ENCODE data around the gene MED8.
A peak's percentile ranks its signal among the peaks of the same experiment; 100 is the strongest.

MED8 gene, protein sequence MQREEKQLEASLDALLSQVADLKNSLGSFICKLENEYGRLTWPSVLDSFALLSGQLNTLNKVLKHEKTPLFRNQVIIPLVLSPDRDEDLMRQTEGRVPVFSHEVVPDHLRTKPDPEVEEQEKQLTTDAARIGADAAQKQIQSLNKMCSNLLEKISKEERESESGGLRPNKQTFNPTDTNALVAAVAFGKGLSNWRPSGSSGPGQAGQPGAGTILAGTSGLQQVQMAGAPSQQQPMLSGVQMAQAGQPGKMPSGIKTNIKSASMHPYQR

DNA sequence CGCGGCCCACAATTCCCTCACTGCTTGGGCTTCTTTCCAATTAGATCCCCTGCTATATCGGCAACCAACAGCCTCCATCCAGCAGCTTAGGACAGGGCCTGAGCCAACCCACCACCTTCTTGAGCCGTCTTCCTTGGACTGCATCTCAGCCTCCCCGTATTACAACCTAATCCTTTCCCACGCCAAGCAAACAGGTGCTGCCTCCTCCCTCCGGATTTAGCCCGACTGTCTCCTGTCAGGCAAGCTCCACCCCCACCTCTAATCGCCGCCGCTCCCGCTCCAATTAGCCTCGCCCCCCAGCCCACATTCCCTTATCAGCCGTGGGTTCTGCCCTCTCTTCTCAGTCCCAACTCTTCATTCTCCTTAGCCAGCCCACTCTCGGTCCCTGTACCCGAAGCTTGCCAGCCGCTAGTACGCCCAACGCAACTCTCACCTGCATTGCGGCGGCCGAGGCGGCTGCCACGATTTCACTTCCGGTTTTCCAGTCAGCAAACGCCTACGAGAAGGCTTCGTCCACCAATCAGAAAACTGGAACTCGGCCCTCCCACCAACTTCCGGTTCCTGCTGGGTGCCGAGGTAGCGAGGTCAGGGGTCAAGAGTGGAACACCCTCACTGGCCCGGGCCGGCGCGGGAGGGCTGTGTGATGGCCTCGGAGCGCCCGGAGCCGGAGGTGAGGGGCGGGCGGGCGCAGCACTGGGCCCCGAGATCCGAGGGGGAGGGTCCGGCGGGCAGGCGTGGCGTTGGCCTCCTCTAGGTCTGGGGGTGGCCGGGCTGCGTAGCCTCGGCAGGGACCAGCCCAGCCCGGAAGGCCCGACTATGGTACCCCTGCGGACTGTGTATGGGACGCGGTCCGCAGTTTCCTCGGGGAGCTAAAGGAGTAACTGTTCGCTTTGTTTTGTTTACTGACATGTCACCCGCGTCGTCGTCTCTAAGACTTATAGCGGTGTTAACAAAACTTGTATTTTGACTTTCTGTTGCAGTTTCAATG lies at the start of gene MED8, which contains the start of gene SZT2:
Gene MED8 (minus strand): TSS at position 475 of the 988 bp plus-strand sequence. CDS start 36 bp downstream, at position 439.
Gene SZT2 (plus strand): TSS at position 574 of the 988 bp plus-strand sequence. CDS start 70 bp downstream, at position 644.
- Histone ChIP-seq H3K4me3 (ENCODE audit: low read depth in 1 of 2, low read length in 2 of 2) (peak within 1 kb of the TSS; percentile 92 to 98), H3K27me3 (ENCODE audit: low read depth, low read length) (no peaks in the 10 kb centered on the region), H3K27ac (ENCODE audit: low read length) (peak within 1 kb of the TSS; percentile 91), H3K9me3 (ENCODE audit: control insufficient read depth in 1 of 2, low read length in 2 of 2) (no peaks in the 10 kb centered on the region), H3K36me3 (ENCODE audit: control insufficient read depth in 1 of 2, insufficient read depth in 2 of 2, low read length in 2 of 2) (peaks cover 28 to 30% of the 10 kb centered on the region in 2 donors), H3K4me1 (ENCODE audit: control insufficient read depth in 1 of 2, insufficient read depth in 2 of 2, low read length in 2 of 2) (peaks cover 9 to 29% of the 10 kb centered on the region in 2 donors)

DNA sequence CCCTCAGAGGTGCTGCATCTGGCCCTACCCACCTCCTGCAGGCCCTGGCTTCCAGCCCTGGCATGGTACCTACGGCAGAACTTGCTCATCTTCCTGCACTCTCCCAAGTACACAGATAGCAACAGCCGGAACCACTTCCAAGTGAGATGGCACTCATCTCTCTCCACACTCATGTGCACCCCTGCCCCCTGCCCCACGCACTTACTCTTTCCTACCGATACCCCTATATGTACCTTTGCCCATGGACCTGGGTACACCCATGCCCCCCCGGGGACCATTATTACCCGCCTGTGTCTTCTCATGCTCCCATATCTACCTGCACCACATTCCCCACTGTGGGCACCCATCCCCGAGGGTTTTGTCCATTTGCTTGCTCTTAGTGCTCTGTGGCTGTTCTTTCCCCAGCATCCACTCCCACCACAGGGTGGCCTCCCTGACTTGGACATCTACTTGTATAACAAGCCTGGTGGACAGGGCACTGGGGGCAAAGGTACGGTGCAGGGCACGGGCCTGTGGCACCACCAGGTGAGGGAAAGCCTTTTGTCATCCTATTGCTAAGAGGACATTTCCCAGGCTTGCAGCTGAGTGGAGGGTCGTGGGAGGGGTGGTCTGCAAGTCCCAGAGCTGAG lies 49.5 kb upstream of the MED8 start:
- no peak overlapping the region for H3K4me3 ChIP-seq (ENCODE audit: low read depth in 1 of 2, low read length in 2 of 2)
- no peak overlapping the region for H3K27ac ChIP-seq (ENCODE audit: low read length)

DNA sequence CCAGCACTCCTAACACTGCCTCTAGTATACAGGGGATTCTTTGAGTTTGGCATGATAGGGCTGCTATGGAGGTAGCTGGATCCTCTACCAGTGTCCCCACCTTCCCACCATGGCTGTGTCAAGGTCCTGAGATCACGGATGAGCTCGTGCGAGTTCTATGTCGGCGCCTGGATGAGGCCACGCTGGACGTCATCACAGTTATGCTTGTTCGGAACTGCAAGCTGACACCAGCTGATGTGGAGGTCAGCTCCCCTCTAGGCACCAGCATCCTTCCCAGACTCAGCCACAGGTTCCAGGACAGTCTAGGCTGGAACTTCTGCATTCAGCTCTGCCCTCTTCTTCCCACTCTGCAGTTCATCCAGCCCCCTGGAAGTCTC lies 49.0 kb upstream of the MED8 start:
- H3K4me3 ChIP-seq (ENCODE audit: low read depth in 1 of 2, low read length in 2 of 2), result no peak overlapping the region
- H3K27me3 ChIP-seq (ENCODE audit: low read depth, low read length), result no peaks in the 10 kb centered on the region
- H3K9me3 ChIP-seq (ENCODE audit: control insufficient read depth in 1 of 2, low read length in 2 of 2), result no peaks in the 10 kb centered on the region
- no peak overlapping the region for H3K27ac ChIP-seq (ENCODE audit: low read length)
- H3K4me1 ChIP-seq (ENCODE audit: control insufficient read depth in 1 of 2, insufficient read depth in 2 of 2, low read length in 2 of 2), result no peaks in the 10 kb centered on the region
- H3K36me3 ChIP-seq (ENCODE audit: control insufficient read depth in 1 of 2, insufficient read depth in 2 of 2, low read length in 2 of 2), result peaks cover 53 to 68% of the 10 kb centered on the region in 2 donors

More for the DNA sequence above, 49.5 kb upstream of the MED8 start:
- Histone ChIP-seq H3K36me3 (ENCODE audit: control insufficient read depth in 1 of 2, insufficient read depth in 2 of 2, low read length in 2 of 2) (peaks cover 53 to 68% of the 10 kb centered on the region in 2 donors), H3K9me3 (ENCODE audit: control insufficient read depth in 1 of 2, low read length in 2 of 2) (no peaks in the 10 kb centered on the region), H3K27me3 (ENCODE audit: low read depth, low read length) (no peaks in the 10 kb centered on the region), H3K4me1 (ENCODE audit: control insufficient read depth in 1 of 2, insufficient read depth in 2 of 2, low read length in 2 of 2) (no peaks in the 10 kb centered on the region)

DNA sequence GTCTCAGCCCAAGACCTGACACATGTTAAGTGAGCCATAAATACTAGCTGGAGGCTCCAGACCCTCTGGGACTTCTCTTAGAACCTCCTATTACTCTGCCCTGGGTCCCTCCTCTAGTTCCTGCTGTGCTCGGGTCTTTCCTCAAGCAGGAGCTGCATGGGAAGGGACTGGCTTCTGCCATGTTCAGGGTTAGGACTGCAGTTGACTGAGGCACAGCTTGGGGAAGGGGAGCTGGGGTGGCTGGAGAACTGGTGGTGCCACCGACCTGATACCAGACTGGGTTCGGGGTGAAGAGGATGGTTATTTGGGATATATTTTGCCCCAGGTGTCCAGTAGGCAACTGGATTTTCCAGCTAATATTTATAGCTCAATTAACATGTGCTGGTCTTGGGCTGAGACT lies 48.4 kb upstream of the MED8 start:
- H3K27me3 ChIP-seq (ENCODE audit: low read depth, low read length), result no peaks in the 10 kb centered on the region
- H3K27ac ChIP-seq (ENCODE audit: low read length), result no peak overlapping the region
- H3K36me3 ChIP-seq (ENCODE audit: control insufficient read depth in 1 of 2, insufficient read depth in 2 of 2, low read length in 2 of 2), result peaks cover 51 to 68% of the 10 kb centered on the region in 2 donors
- H3K4me3 ChIP-seq (ENCODE audit: low read depth in 1 of 2, low read length in 2 of 2), result no peak overlapping the region
- H3K9me3 ChIP-seq (ENCODE audit: control insufficient read depth in 1 of 2, low read length in 2 of 2), result no peaks in the 10 kb centered on the region
- no peaks in the 10 kb centered on the region for H3K4me1 ChIP-seq (ENCODE audit: control insufficient read depth in 1 of 2, insufficient read depth in 2 of 2, low read length in 2 of 2)

DNA sequence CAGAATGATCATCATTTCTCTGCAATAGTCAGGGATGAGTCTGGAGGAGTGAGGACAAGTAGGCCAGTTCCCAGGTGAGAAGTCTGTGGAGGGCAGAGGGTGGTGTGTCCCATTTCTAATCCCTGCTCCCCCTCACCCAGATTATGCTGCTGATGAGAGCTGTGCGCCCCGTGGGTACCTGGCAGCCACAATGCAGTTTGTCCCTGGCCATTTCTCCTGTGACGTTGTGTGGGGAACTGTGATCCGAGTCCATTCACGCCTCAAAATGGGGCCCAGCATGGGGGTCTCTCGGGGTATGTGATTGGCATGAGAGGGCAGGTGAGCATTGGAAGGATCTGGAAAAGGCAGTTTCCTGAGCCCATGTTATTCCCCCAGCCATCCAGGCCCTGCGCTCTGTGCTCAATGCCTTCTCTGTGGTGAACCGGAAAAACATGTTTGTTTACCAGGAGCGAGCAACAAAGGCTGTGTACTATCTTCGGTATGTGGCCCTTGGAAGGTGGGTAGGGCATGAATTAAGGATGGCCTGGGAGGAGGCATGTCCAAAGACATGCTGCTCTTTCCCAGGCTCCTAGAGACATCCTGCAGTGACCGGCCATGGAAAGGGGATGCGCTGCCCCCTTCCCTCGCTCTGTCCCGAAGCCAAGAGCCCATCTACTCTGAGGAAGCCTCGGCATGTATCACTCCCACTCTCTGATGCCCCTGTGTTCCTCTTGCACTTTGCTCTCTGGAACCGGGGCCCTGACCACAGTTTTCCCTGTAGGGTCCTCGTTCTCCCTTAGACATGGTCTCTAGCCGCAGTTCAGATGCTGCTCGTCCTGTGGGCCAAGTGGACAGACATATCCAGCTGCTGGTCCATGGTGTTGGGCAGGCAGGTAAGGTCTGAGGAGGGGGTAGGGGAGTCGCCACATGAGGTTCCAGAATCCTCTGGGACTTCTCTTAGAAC lies 47.7 kb upstream of the MED8 start:
- Histone ChIP-seq H3K4me3 (ENCODE audit: low read depth in 1 of 2, low read length in 2 of 2) (no peak overlapping the region), H3K9me3 (ENCODE audit: control insufficient read depth in 1 of 2, low read length in 2 of 2) (no peaks in the 10 kb centered on the region), H3K27ac (ENCODE audit: low read length) (no peak overlapping the region), H3K27me3 (ENCODE audit: low read depth, low read length) (no peaks in the 10 kb centered on the region), H3K36me3 (ENCODE audit: control insufficient read depth in 1 of 2, insufficient read depth in 2 of 2, low read length in 2 of 2) (peaks cover 55 to 68% of the 10 kb centered on the region in 2 donors), H3K4me1 (ENCODE audit: control insufficient read depth in 1 of 2, insufficient read depth in 2 of 2, low read length in 2 of 2) (no peaks in the 10 kb centered on the region)

DNA sequence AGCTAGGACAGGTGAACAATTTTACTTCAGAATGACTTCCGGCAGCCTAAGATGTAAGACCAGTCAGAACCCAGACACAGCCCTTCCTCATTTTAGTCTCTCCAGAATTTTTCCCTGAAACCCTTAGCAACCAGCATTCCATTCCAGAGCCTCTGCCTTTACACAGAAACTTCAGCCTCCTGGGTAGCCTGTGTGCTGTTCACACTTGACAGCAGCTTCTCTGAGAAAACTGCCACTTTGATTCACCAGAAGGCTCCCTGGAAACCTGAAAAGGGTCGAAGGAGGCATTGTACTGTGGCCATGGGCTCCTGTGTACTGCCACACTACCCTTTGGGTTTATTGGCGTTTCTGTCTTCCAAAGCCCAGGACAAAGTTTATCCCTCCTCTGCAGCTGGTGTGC lies 46.8 kb upstream of the MED8 start:
- Histone ChIP-seq H3K4me3 (ENCODE audit: low read depth in 1 of 2, low read length in 2 of 2) (no peak overlapping the region), H3K27me3 (ENCODE audit: low read depth, low read length) (no peaks in the 10 kb centered on the region), H3K36me3 (ENCODE audit: control insufficient read depth in 1 of 2, insufficient read depth in 2 of 2, low read length in 2 of 2) (peaks cover 60 to 68% of the 10 kb centered on the region in 2 donors), H3K27ac (ENCODE audit: low read length) (no peak overlapping the region), H3K4me1 (ENCODE audit: control insufficient read depth in 1 of 2, insufficient read depth in 2 of 2, low read length in 2 of 2) (no peaks in the 10 kb centered on the region), H3K9me3 (ENCODE audit: control insufficient read depth in 1 of 2, low read length in 2 of 2) (no peaks in the 10 kb centered on the region)

DNA sequence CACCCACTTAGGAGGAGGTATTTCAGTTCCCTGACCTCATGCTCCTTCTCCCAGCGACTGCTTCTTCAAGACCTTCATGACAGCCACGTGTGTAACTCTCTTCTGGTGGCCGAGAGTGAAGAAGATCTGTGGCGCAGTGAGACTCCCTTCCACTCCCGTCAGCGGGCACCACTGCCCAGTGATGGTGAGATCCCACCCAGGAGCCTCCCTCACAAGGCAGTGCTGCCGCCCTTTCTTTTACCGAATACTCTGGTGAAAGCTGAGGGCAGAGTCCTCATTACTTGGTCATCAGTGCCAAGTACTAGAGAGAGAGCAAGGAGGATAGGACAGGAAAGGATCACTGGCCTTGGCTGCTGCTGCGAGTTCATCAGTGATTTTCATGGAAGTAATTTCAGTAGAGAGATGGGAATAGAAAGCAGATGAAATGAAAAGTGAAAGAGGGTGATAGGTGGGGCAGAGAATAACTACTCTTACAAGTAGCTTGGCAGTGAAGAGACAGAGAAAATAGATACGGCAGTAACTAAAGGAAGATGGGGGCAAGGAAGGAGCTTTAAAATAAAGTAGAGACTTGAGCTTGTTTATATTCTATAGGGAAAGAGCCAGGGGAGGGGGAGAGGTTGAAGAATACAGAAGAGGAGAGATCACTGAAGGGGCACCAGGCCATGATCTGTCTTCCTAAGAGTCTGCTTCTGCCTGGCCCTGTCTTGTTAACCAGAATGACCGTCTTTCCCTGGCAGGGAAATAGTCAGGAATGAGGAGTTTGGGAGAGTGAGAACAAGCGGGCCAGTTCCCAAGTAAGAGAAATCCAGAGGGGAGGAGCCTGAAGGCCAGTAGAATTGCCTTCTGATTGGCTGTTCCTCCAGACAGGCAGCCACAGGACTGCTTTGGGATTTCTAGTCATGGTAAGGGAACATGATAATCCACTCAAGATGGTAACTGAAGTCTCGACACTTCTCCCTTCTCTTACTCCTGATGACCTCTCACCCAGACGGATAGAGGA lies 45.8 kb upstream of the MED8 start:
- peak overlapping the region; percentile 58 for H3K27ac ChIP-seq (ENCODE audit: low read length)
- peaks cover 60 to 68% of the 10 kb centered on the region in 2 donors for H3K36me3 ChIP-seq (ENCODE audit: control insufficient read depth in 1 of 2, insufficient read depth in 2 of 2, low read length in 2 of 2)
- no peak overlapping the region for H3K4me3 ChIP-seq (ENCODE audit: low read depth in 1 of 2, low read length in 2 of 2)
- no peaks in the 10 kb centered on the region for H3K27me3 ChIP-seq (ENCODE audit: low read depth, low read length)
- no peaks in the 10 kb centered on the region for H3K9me3 ChIP-seq (ENCODE audit: control insufficient read depth in 1 of 2, low read length in 2 of 2)
- no peaks in the 10 kb centered on the region for H3K4me1 ChIP-seq (ENCODE audit: control insufficient read depth in 1 of 2, insufficient read depth in 2 of 2, low read length in 2 of 2)

DNA sequence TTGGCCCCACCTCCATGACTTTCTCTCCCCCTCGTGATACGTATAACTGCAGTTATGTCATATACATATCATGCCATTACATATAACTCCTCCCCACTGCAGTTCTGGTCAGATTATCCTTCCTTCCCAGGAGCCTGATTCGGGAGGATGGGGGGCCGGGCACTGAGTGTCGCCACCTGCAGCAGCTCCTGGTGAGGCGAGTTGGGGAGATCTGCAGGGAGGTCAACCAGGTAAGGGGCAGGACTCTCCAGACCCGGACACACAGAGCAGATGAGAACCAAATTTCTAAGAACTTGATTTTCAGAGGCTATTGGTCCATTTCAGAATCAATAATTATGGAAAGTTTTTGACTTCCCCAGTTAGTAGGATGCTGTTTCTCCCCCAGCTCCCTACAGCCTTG lies 44.7 kb upstream of the MED8 start:
- Histone ChIP-seq H3K4me3 (ENCODE audit: low read depth in 1 of 2, low read length in 2 of 2) (no peak overlapping the region), H3K27me3 (ENCODE audit: low read depth, low read length) (no peaks in the 10 kb centered on the region), H3K4me1 (ENCODE audit: control insufficient read depth in 1 of 2, insufficient read depth in 2 of 2, low read length in 2 of 2) (no peaks in the 10 kb centered on the region), H3K36me3 (ENCODE audit: control insufficient read depth in 1 of 2, insufficient read depth in 2 of 2, low read length in 2 of 2) (peaks cover 60 to 68% of the 10 kb centered on the region in 2 donors), H3K9me3 (ENCODE audit: control insufficient read depth in 1 of 2, low read length in 2 of 2) (no peaks in the 10 kb centered on the region), H3K27ac (ENCODE audit: low read length) (no peak overlapping the region)

DNA sequence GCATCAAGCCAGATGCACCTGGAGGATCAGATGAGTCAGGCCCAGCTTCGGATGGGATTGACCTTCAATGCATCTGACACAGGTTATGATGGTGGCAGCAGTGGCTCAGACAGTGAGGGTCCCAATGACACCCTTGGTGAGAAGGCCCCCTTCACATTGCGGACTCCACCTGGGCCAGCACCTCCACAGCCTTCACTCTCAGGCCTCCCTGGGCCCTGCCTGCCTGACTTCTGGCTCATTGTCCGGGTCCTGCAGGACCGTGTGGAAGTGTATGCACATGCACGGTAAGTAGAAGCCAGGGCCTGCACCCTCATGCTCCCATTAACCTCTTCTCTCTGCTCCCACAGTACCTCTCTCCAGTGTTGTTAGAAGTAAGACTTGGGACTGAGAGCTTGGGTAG lies 43.3 kb upstream of the MED8 start:
- Histone ChIP-seq H3K36me3 (ENCODE audit: control insufficient read depth in 1 of 2, insufficient read depth in 2 of 2, low read length in 2 of 2) (peaks cover 61 to 72% of the 10 kb centered on the region in 2 donors), H3K4me1 (ENCODE audit: control insufficient read depth in 1 of 2, insufficient read depth in 2 of 2, low read length in 2 of 2) (no peaks in the 10 kb centered on the region), H3K4me3 (ENCODE audit: low read depth in 1 of 2, low read length in 2 of 2) (no peak overlapping the region)

More for the DNA sequence above, 43.3 kb upstream of the MED8 start:
- Histone ChIP-seq H3K27ac (ENCODE audit: low read length) (no peak overlapping the region), H3K27me3 (ENCODE audit: low read depth, low read length) (no peaks in the 10 kb centered on the region), H3K9me3 (ENCODE audit: control insufficient read depth in 1 of 2, low read length in 2 of 2) (no peaks in the 10 kb centered on the region)
